Stimulated activated CD4-positive, alpha-beta T cell treated with anti-CD3 and anti-CD28 coated beads, Interleukin-15, amount 100 ng/mL, for 24 hours (primary cell): ENCODE measurements around the gene RBM17.
"Not testable (repeated sequence)": the region's sequence is repeated elsewhere in the genome, so short reads cannot be mapped to it uniquely, and the experiment has no call there.

Experiments
- DNase-seq: peaks from one replicate; pipeline ENCODE4 v3.0.0-alpha.2; 2020

The RBM17 gene

GRCh38 chr10:6088721-6089333, at the start of gene RBM17:
TSS of gene RBM17 (plus strand) at chr10:6089034. CDS start at chr10:6097066, 8,032 bp downstream.
- peak; percentile 97 for DNase-seq

- no peak for DNase-seq
These were observed 49.1 kb upstream of the RBM17 start for GRCh38 chr10:6039711-6040110.

GRCh38 chr10:6040205-6040604, 48.6 kb upstream of the RBM17 start:
- no peak for DNase-seq

- not testable (repeated sequence) for DNase-seq
These were observed 45.5 kb upstream of the RBM17 start for GRCh38 chr10:6043377-6043776.

- DNase-seq: no peak
These were observed 44.8 kb upstream of the RBM17 start for GRCh38 chr10:6044060-6044459.

GRCh38 chr10:6044751-6045313, 44.0 kb upstream of the RBM17 start:
- no peak for DNase-seq

GRCh38 chr10:6045314-6045848, 43.5 kb upstream of the RBM17 start:
- DNase-seq: peak; percentile 64

- peak; percentile 36 for DNase-seq
These were observed 42.7 kb upstream of the RBM17 start for GRCh38 chr10:6045878-6046772.

GRCh38 chr10:6046773-6047611, 41.8 kb upstream of the RBM17 start:
- peak; percentile 22 for DNase-seq

- DNase-seq: peak; percentile 31
These were observed 41.0 kb upstream of the RBM17 start for GRCh38 chr10:6047847-6048246.

- DNase-seq: no peak
These were observed 40.4 kb upstream of the RBM17 start for GRCh38 chr10:6048281-6049030.

GRCh38 chr10:6049031-6049400, 39.8 kb upstream of the RBM17 start:
- no peak for DNase-seq

- DNase-seq: peak; percentile 95
These were observed 37.9 kb upstream of the RBM17 start for GRCh38 chr10:6050801-6051445.

GRCh38 chr10:6052247-6053221, 36.3 kb upstream of the RBM17 start:
- DNase-seq: peak; percentile 88

GRCh38 chr10:6053303-6053702, 35.5 kb upstream of the RBM17 start:
- peak; percentile 24 for DNase-seq

- peak; percentile 58 for DNase-seq
These were observed 34.8 kb upstream of the RBM17 start for GRCh38 chr10:6053816-6054631.

GRCh38 chr10:6054884-6055283, 34.0 kb upstream of the RBM17 start:
- peak; percentile 31 for DNase-seq

- no peak for DNase-seq
These were observed 32.9 kb upstream of the RBM17 start for GRCh38 chr10:6055929-6056328.
